Prostate gland (tissue), 2 donors: Measurements from ENCODE around the gene RSPO1. TPM values are rescaled to one million over a fixed set of nuclear protein-coding genes. Genes with fewer than 3 reads are reported as not detected.

Experiments
- DNase-seq: peaks from one replicate; pipeline ENCODE4 v3.0.0-alpha.2; 2019; ENCODE audit warnings: low spot score
- H3K27ac ChIP-seq, 2 donors: fragments of 200-600 bp; sonication (generic); 2 replicates each; pipeline ENCODE4 v1.5.1; 2017 to 2019
- H3K27me3 ChIP-seq: fragments of 200-600 bp; sonication (generic); replicated peaks from 2 replicates; pipeline ENCODE4 v1.5.1; 2019; ENCODE audit not compliant: insufficient read depth
- H3K36me3 ChIP-seq, 2 donors: fragments of 200-600 bp; sonication (generic); 1 replicate in 1 of 2; 2 replicates in 1 of 2; pipeline versions ENCODE4 v1.5.1 to v1.8.1; 2017 to 2019
- H3K4me1 ChIP-seq: fragments of 200-600 bp; sonication (generic); replicated peaks from 2 replicates; pipeline ENCODE4 v1.5.1; 2019
- H3K4me3 ChIP-seq, 2 donors: fragments of 200-600 bp; sonication (generic); 2 replicates each; pipeline ENCODE4 v1.5.1; 2017 to 2019
- H3K9me3 ChIP-seq: fragments of 200-600 bp; sonication (generic); 2 replicates; pipeline ENCODE4 v1.5.1; 2017
- CTCF ChIP-seq, 4 experiments: fragments of 200-600 bp in 2 of 4; fragments of 450-650 bp in 2 of 4; sonication (generic) in 2 of 4; IDR thresholded peaks; 1 replicate in 3 of 4; 2 replicates in 1 of 4; pipeline ENCODE4 v1.5.1; 2016 to 2019; ENCODE audit warnings: antibody characterized with exemption in 4 of 4, mild to moderate bottlenecking in 2 of 4, moderate library complexity in 2 of 4
- POLR2A ChIP-seq: fragments of 450-650 bp; IDR thresholded peaks from one replicate; pipeline ENCODE4 v1.6.1; 2016; ENCODE audit warnings: antibody characterized with exemption, mild to moderate bottlenecking
- POLR2AphosphoS5 ChIP-seq: sonication (generic); formaldehyde crosslinking; IDR thresholded peaks from one replicate; pipeline ENCODE4 v1.6.1; 2017; ENCODE audit warnings: antibody characterized with exemption
- WGBS: methylation state at CpG from one replicate; pipeline ENCODE4 v1.1.5; 2018; 5-methylcytosine and 5-hydroxymethylcytosine counted together
- intact Hi-C: fragments of 100-400 bp; cut with DNase I; formaldehyde crosslinking; loops from one replicate; pipeline ENCODE4 v1.14.2; 2022
- total RNA-seq, 2 donors: library from RNA; depleted of rRNA; stranded (reverse); fragments of >200 nt; gene quantifications; one replicate each; pipeline ENCODE4 v1.1.0, GENCODE V29; 2016

Gene RSPO1
- total RNA-seq, 2 donors from 2014 or later: 1.6 TPM

- H3K27me3 ChIP-seq: peaks cover 29% of the 10 kb centered on the region
- H3K9me3 ChIP-seq: no peaks in the 10 kb centered on the region
- intact Hi-C loops: no loop called here
- TF ChIP-seq POLR2A: no peak
- no peak for TF ChIP-seq POLR2AphosphoS5
- no peak for TF ChIP-seq CTCF (IDR thresholded peaks at IDR 0.05)
- no peak overlapping the region for H3K27ac ChIP-seq
- no peaks in the 10 kb centered on the region for H3K36me3 ChIP-seq
- DNase-seq: no peak
- H3K4me1 ChIP-seq: no peaks in the 10 kb centered on the region
- H3K4me3 ChIP-seq: no peak overlapping the region
- WGBS: 34% methylated on average over 5 of the region's 5 CpGs
Observed at GRCh38 chr1:37631036-37631435, 3.7 kb downstream of the RSPO1 start.

GRCh38 chr1:37630426-37631028 is 4.2 kb downstream of the RSPO1 start:
- H3K4me3 ChIP-seq: no peak overlapping the region
- no peaks in the 10 kb centered on the region for H3K36me3 ChIP-seq
- H3K4me1 ChIP-seq: no peaks in the 10 kb centered on the region
- no peak overlapping the region for H3K27ac ChIP-seq
- H3K27me3 ChIP-seq: peaks cover 30% of the 10 kb centered on the region
- TF ChIP-seq POLR2AphosphoS5 (no peak), POLR2A (no peak), CTCF (IDR thresholded peaks at IDR 0.05) (no peak)
- intact Hi-C loops: no loop called here
- H3K9me3 ChIP-seq: no peaks in the 10 kb centered on the region
- DNase-seq: no peak
- WGBS: 45% methylated on average over 15 of the region's 15 CpGs

- no peak for DNase-seq
- TF ChIP-seq CTCF (IDR thresholded peaks at IDR 0.05): no peak
- no peak for TF ChIP-seq POLR2A
- no peak for TF ChIP-seq POLR2AphosphoS5
- 57% methylated on average over 7 of the region's 7 CpGs for WGBS
- H3K4me3 ChIP-seq: no peak overlapping the region
- peaks cover 25% of the 10 kb centered on the region for H3K27me3 ChIP-seq
- no peaks in the 10 kb centered on the region for H3K4me1 ChIP-seq
- no peaks in the 10 kb centered on the region for H3K9me3 ChIP-seq
- no peaks in the 10 kb centered on the region for H3K36me3 ChIP-seq
- intact Hi-C loops: no loop called here
- H3K27ac ChIP-seq: no peak overlapping the region
Observed at GRCh38 chr1:37629726-37630425, 4.8 kb downstream of the RSPO1 start.

GRCh38 chr1:37629008-37629407 is 5.7 kb downstream of the RSPO1 start:
- no peak overlapping the region for H3K4me3 ChIP-seq
- no peaks in the 10 kb centered on the region for H3K4me1 ChIP-seq
- no peaks in the 10 kb centered on the region for H3K9me3 ChIP-seq
- intact Hi-C loops: no loop called here
- TF ChIP-seq POLR2A: no peak
- no peak for TF ChIP-seq CTCF (IDR thresholded peaks at IDR 0.05)
- no peak for TF ChIP-seq POLR2AphosphoS5
- H3K36me3 ChIP-seq: no peaks in the 10 kb centered on the region
- H3K27me3 ChIP-seq: peaks cover 19% of the 10 kb centered on the region
- DNase-seq: no peak
- H3K27ac ChIP-seq: no peak overlapping the region

- Histone ChIP-seq H3K9me3 (no peaks in the 10 kb centered on the region), H3K27me3 (peaks cover 10% of the 10 kb centered on the region), H3K4me1 (no peaks in the 10 kb centered on the region), H3K36me3 (no peaks in the 10 kb centered on the region), H3K4me3 (no peak overlapping the region), H3K27ac (no peak overlapping the region)
- intact Hi-C loops: no loop called here
- WGBS: 82% methylated on average over 8 of the region's 8 CpGs
- DNase-seq: no peak
- TF ChIP-seq POLR2AphosphoS5: no peak
Observed at GRCh38 chr1:37628026-37628556, 6.6 kb downstream of the RSPO1 start.
